ENCODE measurements around the gene DTX4.
A peak's percentile ranks its signal among the peaks of the same experiment; 100 is the strongest.
"Not testable (repeated sequence)": the region's sequence is repeated elsewhere in the genome, so short reads cannot be mapped to it uniquely, and the experiment has no call there.

Gene DTX4

DNA sequence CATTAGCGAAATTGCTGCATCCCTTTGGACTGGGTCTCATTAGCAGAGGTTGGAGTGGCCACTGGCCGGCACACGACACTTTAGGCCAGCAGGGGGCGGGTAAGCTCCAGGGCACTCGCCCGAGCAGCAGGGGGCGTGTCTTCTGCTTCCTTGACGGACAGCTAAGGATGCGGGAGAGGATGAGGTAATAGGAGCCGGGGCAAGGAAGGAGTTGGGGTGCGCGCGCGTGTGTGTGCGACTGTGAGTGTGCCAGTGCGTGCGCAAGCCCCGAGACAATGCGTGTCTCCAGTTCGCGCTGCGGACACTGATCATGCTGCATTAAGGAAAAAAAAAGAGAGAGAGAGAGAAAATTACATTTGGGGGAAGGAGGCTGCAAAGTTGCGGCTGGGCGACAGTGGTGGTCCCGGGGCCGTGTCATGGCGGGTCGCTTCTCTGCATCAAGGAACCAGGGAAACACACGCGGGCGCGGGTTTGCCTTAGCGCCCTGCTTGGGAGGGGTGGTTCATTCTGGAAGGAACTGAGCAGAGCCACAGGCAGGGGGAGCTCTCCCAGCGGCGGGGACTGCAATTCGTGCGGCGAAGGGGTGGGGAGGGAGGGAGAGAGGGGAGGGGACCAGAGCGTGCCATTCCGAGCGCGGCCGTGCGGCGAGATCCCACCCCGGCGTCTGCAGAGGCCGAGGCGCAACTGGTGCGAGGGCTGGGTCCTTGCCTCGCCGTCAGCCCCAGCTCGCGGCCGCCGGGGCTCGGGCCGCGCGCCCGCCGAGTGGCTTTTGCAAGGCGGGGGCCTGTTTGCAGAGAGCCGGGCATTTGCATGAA, at the start of gene DTX4:
DTX4 (plus strand) TSS at position 625 of the 815 bp plus-strand sequence. CDS start 464 bp downstream, outside the sequence.
- DNase-seq (ENCODE audit: low read depth) = peak; percentile 82

DNA sequence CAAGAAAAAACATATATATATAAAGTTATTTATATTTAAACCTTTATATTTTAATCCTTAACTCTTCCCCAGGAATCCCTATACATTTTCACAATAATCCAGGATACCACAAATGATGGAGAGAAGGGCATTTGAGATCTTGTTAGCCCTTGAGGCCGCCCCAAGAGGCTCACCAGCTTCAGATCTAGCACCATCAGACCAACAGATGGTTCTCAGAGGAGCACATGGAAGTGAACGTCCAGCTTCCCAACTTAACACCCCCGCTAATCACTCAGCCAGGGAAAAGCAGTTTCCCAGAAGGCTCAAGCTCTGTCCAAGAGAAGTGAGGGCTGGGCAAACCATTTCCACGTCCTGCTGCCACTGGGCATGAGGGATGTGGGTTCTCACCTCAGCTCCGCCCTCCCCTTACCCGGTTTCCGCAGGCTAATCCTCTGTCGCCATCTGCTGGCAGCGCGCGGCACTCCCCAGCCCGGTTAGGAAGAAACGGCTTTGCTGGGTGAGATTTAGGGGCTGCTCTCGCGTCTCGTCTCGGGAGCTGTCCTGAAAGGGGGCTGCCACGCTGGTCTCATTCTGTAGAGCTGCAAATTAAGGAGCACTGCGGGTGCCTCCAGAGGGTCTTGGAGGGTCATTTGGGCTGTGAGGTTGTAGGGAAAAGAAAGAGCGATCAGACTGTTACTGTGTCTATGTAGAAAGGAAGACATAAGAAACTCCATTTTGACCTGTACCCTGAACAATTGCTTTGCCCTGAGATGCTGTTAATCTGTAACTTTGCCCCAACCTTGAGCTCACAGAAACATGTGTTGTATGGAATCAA, 36.1 kb upstream of the DTX4 start:
- DNase-seq (ENCODE audit: low read depth) = peak; percentile 78

DNA sequence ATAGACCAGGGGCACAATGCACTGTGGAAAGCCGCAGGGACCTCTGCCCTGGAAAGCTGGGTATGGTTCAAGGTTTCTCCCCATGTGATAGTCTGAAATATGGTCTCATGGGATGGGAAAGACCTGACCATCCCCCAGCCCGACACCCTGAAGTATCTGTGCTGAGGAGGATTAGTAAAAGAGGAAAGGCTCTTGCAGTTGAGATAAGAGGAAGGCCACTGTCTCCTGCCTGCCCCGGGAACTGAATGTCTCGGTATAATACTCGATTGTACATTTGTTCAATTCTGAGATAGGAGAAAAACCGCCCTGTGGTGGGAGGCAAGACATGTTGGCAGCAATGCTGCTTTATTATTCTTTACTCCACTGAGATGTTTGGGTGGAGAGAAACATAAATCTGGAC, 35.4 kb upstream of the DTX4 start:
- not testable (repeated sequence) for DNase-seq (ENCODE audit: low read depth)

DNA sequence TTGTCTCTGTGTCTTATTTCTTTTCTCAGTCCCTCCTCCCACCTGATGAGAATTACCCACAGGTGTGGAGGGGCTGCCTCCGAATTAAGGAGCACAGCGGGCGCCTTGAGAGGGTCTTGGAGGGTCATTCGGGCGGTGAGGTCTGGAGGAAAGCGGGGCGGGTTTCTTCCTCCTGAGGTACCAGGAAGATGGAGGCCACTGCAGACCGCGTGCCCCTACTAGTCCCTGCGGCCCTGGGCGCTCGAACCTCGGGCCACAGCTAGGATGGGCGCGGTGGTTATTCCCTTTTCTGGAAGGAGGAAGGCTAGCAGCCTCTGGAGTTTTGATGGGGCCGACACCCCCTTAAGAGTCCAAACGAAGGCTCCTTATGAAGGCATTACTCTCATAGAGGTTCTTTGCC, 34.7 kb upstream of the DTX4 start:
- no peak for DNase-seq (ENCODE audit: low read depth)

- DNase-seq (ENCODE audit: low read depth) = no peak
Observed at GRCh38 chr11:59138643-59139042, 33.3 kb upstream of the DTX4 start.

GRCh38 chr11:59141191-59141590, 30.7 kb upstream of the DTX4 start:
- no peak for DNase-seq (ENCODE audit: low read depth)

- DNase-seq (ENCODE audit: low read depth) = no peak
Observed at GRCh38 chr11:59141673-59142460, 30.1 kb upstream of the DTX4 start.

DNA sequence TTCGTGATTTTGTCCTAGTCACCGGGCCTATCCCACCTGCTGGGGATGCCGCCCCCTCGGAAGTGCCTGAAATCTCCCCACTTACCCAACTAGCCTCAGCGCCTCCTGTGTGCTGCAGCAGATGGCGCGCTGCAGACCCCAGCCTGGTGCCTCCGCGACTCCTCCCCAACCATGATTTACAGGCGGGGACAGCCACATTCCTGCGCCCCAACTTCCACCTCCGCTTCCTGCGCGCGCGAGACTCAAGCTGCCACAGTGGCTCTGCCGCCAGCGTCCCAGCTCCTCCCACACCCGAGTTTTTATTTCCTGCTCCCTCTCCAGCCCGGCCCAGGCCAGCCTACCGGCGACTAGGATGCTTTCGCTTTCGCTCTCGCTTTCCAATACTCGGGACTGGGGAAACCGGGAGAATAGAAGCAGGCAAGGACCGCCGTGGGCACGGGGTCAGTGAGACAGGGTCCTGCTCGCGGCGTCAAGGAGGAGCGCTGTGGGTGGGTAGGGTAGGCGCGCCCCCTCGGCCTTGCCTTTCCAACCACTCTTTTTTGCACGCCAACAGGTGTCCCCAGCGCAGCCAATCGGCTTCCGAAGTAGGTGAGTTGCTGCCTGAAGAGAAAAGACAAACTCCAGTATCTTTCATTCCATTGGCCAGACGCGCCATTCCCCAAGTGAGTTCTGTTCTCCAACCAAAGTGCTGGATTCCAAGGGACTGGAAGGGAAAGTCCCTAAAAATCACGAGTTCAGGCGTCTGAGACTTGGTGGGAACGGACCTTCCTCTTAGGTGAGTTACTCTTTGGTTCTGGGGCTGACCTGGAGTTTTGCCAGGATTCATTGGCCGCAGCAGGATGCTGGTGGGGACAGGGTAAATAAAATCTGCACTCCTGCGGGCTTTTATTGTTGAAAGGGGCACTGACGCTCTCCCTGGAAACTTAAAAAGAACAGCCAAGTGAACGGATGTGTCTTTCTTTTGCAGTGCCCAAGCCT, 29.1 kb upstream of the DTX4 start, which contains the start of gene FAM111A:
FAM111A (plus strand) TSS at position 327 of the 978 bp plus-strand sequence. CDS start 6,017 bp downstream, outside the sequence.
- DNase-seq (ENCODE audit: low read depth) = peak; percentile 75

DNA sequence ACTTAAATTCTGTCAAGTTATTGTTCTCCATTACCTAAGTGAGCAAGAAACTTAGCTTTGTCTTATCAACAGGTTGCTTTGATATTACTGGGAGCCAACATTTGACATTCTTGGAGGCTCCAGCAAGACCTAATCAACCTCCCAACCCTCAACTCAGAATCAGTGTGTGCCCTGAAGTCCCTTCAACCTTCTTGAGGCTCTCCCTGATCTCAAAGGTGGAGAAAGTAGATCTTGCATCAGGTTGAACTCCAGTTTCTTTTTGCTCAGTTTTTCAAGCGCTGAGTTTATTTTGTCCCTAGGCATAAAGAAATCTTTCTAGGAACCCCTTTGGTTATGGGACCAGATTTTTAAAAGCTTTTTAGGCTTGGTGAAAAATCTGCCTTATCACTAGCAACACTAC, 27.8 kb upstream of the DTX4 start:
- DNase-seq (ENCODE audit: low read depth) = no peak

DNA sequence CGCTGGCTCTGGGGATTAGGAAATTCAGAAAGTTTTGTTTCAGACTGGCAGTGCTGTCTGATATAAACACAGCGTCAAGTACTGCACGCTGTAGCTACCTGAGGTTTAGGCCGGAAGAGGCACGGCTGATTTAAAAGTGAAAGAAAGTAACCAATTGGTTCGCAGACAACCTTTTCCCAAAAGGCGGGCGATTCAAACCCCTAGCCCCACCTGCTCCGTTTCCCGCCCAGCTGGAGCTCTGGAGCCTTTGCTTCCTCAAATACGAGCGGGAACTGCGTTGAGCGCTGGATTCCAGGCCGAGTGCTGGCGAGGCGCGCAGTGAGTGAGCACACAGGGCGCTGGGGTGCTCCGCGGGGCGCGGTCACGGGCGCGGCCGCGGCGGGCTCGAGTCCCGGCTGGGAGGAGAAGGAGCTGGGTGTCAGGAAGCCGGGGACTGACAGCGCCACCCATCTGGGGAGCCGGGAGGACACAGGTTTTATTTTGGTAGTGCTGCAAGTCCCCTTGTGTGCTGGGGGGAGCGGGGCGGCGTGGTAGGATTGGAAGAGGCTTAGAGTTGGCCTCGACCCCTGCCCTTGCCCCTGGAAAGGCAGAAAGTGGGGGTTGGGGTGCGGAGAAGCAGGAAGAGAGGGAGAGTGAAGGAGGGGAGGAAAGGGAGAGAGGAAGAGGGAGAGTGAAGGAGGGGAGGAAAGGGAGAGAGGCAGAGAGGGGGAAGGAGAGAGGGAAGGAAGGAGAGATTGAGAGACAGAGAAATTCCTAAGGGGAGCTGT, 27.2 kb upstream of the DTX4 start:
- peak; percentile 43 for DNase-seq (ENCODE audit: low read depth)

- DNase-seq (ENCODE audit: low read depth) = no peak
Observed at GRCh38 chr11:59145534-59145933, 26.4 kb upstream of the DTX4 start.

DNA sequence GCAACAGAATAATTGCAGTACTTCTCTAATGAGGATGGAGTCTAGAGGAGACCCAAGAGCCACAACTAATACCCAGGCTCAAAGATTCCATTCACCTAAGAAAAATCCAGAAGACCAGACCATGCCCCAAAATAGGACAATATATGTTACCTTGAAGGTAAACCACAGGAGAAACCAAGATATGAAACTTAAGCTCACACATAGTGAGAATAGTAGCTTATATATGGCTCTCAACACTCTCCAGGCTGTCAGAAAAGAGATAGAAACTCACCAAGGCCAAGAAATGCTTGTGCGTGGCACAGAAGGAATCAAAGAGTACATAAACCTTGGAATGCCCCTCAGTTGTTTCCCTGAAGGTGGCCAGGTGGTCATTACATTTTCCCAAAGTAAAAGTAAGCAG, 20.2 kb upstream of the DTX4 start:
- DNase-seq (ENCODE audit: low read depth) = no peak

- no peak for DNase-seq (ENCODE audit: low read depth)
Observed at GRCh38 chr11:59152312-59152951, 19.5 kb upstream of the DTX4 start.

DNA sequence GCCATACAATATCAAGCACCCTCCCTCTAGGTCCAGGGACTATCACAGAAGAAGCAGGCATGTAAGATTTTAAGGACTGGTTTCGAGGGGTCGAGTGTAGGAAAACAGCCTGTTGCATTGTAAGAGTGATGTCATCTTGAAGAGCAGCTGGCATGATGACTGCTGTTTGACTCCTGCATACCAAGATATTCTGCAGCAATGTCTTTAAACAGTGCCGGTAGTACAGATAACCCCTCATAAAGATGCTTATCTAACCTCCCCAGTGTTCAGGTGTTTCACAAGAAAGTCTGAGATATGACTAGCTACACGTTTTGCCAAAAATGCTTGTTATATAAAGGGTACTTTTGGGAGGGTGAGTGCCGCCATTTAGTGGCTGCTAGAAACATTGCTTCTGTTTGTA, 17.3 kb upstream of the DTX4 start:
- DNase-seq (ENCODE audit: low read depth) = no peak

GRCh38 chr11:59157433-59157832, 14.5 kb upstream of the DTX4 start:
- no peak for DNase-seq (ENCODE audit: low read depth)

DNA sequence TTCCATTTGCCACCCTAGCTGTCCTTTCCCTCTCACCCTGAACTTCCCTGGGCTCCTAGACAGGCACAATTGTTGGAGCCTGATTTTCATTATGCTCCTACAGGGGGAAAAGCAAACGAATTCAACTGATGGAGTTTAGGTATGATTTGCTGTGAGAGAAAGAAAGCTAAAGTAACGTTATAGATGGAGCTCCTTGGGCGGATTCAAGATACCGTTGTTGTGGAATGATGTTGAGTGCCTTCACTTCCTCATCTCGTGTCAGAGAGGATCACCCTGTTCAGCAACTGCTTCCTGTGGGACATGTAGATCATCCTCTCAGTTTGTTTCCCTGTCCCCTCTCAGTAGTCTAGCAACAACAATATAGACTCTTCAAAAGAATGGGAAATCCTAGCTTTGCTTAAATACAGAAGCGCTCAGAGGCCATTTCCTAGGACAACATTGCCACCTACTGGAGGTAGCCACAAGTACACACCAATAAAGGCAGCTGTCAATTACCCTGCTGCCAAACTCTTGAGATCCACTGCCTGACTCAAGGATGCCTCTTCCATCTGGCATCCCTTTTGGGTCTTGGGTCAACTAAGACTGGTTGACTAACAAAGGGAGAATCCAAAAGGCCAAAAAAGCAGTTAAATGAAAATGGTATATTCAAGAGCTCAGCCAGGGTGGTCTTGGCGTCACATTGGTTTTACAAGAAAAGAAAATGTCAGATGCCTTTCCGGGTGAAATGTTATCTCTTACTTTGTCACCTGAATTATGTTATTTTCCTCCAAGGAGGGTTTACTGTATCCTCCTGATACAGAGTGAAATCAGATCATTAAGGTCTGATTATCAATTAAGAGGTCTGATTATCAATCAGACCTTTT, 13.5 kb upstream of the DTX4 start:
- peak; percentile 24 for DNase-seq (ENCODE audit: low read depth)

DNA sequence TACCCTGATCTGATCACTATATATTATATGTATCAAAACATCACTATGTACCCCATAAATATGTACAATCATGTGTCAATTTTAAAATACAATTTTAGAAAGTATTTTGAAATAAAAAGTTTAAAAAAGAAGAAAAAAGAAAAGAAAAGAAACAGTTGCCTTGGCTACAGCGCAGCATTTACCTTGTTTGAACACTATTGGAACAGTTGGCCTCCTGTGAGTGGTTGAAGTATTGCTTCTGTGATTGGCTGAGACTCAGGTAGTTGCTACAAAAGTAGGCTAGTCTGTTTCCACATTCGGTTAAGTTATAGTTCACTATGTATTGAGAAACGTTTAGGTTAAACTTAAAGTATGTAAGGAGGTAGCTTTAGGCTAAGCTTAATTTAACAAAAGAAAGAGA, 7.9 kb upstream of the DTX4 start:
- no peak for DNase-seq (ENCODE audit: low read depth)

DNA sequence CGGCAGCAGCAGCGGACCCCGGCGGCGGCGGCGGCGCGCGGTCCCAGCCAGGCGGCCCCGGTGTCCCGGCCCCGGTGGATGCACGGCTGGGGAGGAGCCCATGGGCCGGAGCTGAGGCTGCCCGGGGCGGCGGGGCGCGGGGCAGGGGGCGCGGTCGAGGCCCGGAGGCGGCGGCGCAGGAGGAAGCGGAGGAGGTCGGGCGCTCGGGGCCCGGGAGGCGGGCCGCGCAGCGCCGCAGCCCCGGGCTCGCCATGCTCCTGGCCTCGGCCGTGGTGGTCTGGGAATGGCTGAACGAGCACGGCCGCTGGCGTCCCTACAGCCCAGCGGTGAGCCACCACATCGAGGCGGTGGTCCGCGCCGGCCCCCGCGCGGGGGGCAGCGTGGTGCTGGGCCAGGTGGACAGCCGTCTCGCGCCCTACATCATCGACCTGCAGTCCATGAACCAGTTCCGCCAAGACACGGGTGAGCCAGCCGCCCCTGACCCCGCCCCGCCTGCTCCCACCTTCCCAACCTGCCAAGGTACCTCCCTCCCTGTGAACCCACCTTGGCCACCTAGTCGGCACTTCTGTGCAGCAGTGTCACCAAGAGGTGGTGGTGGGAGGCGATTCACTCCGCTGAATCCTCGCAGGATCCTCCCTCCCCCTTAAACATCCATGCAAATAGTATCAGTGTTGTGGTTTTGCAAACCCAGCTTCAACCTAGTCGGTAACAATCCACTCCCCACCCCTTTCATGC, 580 bp downstream of the DTX4 start:
- DNase-seq (ENCODE audit: low read depth) = peak; percentile 13
